GM18909 (cell line): Measurements from ENCODE around the gene SH2D3A.
A peak's percentile ranks its signal among the peaks of the same experiment; 100 is the strongest.
"Not testable (repeated sequence)": the region's sequence is repeated elsewhere in the genome, so short reads cannot be mapped to it uniquely, and the experiment has no call there.

Experiments used
- ATAC-seq: cut with Tn5 transposase; IDR thresholded peaks from one replicate; pipeline ENCODE4 v1.9.1; 2021; ENCODE audit warnings: mild to moderate bottlenecking; ENCODE audit not compliant: unreplicated experiment, poor library complexity

Gene SH2D3A

DNA sequence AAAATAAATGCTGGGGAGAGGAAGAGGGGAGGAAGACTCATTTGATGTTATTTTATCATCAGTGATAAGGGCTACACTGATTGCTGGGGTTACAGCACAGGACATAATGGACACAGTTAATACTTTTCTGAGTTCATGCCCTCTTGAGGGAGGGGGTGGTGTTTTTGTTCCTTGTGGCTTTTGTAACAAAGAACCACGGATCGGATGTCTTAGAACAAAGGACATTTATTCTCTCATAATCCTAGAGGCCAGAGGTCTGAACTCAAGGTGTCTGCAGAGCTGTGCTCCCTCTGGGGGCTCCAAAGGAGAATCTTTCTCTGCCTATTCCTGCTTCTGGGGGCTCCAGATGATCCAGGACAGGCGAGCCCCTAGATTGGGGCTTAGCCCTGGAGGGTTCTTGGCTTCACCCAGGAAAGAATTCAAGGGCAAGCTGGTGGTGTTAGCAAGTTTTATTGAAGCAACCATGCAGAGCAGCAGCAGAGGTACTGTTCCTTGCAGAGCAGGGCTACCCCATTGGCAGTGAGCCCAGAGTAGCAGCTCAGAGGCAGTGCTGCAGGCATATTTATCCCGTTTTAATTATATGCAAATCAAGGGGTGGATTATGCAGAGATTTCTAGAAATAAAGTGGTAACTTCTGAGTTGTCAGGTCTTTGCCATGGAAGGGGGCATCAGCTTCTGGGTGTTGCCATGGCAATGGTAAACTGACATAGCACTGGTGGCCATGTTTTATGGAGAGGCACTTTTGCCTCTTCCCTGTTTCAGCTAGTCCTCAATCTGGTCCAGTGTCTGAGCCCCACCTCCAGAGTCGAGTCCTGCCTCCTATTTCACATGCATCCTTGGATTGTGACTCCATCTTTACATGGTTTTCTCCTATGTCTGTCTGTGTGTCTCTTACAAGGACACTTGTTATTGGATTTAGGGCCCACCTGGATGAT, 23.2 kb upstream of the SH2D3A start:
- ATAC-seq, result no peak

DNA sequence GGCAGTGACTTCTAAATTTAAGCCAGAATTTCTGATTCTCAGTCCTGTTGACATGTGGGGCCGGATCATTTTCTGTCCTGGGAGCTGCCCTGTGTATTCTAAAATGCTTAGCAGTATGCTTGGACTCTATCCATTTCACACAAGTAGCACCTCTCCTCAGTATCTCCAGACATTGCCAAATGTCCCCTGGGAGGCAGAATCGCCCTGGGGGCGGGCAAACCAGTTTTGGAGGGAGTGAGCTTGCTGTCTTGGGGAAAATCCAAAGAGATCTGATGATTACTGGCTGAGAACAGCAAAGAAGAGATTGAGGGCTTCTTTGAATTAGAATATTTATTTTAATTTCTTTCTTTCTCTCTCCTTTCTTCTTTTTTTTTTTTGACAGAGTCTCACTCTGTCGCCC, 21.7 kb upstream of the SH2D3A start:
- ATAC-seq, result no peak

GRCh38 chr19:6787393-6787792, 20.2 kb upstream of the SH2D3A start:
- no peak for ATAC-seq

DNA sequence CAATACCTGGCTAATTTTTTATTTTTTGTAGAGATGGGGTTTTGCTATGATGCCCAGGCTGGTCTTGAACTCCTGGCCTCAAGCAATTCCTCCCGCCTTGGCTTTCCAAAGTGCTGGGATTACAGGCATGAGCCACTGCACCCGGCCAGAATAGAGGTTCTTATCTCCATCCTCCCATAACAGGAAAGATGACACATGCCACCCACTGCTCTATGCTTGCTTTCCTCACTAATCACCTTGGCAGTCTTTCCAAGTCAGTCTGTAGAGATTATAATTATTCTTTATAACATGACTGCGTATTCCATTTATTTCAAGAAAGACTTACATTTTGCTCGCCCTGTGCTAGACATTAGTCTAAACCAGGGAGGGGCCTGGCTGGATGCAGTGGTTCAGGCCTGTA, 12.0 kb upstream of the SH2D3A start:
- ATAC-seq, result no peak

DNA sequence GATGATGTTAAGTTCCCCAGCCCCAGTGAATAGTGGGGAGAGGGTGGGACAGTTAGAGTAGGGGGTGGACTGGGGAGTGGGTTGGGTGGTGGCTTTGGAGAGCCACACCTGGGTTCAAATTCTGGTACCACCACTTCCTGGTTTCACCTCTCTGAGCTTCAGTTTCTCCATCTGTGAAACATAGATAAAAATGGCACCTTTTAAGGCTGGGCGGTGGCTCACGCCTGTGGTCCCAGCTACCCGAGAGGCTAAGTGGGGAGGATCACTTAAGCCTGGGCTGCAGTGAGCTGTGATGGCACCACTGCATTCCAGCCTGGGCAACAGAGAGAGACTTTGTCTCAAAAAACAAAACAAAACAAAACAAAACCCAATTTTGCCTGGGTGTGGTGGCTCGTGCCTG, 11.2 kb upstream of the SH2D3A start:
- no peak for ATAC-seq

DNA sequence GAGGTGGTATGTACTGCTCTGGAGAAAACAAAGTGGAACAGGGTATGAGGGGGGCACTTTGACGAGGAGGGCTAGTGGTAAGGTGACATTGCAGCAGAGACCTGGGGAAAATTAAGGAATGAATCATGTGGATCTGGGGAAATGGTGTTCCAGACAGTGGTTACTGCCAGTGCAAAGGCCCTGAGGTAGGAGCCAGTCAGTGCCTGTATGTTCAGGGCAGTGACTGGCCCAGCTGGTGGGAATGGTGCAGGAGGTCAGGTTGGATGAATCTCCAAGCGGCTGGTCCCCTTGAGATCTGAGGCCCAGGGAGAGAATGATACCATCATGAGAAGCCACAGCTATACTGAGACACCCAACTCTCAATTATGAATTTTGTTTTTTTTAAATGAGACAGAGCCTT, 10.2 kb upstream of the SH2D3A start:
- ATAC-seq, result no peak

- ATAC-seq, result no peak
Observed at GRCh38 chr19:6776999-6777398, 9.8 kb upstream of the SH2D3A start.

- not testable (repeated sequence) for ATAC-seq
Observed at GRCh38 chr19:6776045-6776444, 8.8 kb upstream of the SH2D3A start.

GRCh38 chr19:6774821-6775707, 7.8 kb upstream of the SH2D3A start:
- ATAC-seq, result no peak

DNA sequence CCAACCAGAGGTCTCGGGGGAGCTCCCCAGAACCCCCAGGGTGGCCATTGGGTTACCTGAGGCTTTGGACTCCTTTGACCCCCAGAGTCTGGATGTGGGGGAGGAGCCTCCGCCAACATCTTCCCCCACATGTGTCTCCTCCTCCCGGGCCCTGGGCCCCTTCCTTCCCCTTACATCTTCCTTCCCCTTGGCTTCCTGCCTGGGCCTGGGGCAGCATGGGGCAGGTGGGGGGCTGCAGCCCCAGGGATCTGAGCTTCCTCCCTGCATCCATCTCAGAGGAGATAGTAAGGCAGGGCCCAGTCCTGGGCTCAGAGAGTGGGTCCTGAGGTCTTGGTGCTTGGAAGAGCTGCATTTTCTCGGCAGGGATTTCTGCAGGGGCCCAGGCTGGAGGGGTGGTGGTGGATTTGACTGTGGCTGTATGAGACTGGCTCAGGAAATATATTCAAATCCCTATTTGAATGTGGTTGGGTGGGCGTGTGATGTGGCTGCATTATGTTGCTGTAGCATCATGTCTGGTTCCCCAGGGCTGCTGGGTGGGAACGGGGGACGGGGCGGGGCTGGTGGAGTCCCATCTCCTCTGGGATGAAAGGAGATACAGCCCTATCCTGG, 6.2 kb upstream of the SH2D3A start:
- ATAC-seq, result peak; percentile 42

GRCh38 chr19:6772866-6773322, 5.7 kb upstream of the SH2D3A start:
- no peak for ATAC-seq

DNA sequence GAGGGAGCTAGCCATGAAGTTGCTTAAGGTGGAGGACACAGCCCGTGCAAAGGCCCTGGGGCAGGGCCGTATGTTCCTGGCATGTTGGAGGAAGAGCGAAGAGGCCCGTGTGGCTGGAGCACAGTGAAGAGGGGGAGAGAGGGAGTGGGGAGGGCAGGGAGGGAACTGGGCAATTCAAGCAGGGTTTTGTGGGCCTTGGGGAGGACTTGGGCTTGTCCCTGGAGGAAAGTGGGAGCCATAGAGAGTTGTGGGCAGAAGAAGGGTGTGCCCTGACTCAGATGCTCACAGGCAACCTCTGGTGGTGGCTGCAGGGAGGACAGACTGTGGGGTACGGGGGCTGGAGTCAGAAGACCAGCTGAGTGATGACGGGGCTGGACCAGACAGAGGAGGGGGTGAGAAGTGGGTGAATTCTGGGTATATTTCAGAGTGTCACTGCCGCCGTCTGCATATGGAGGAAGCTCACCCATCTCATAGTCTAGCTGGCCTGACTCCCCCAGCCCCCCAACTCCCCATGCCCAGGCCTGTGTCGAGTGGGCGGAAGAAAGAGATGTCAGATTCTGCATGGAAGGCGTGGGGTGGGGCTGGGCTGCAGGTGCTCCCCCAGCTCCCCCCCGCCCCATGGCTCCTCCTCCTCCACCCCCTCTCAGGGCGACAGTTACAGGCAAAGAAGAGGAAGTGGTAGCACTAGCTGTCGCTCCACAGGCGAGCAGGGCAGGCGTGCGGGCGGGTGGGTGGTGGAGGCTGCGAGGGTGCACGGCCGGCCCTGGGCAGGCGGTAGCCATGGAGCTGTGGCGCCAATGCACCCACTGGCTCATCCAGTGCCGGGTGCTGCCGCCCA, 5.0 kb upstream of the SH2D3A start, which contains the start of gene VAV1:
Gene VAV1 (plus strand): TSS at position 681 of the 838 bp plus-strand sequence. CDS start 100 bp downstream, at position 781.
- peak; percentile 52 for ATAC-seq

GRCh38 chr19:6771648-6772027, 4.4 kb upstream of the SH2D3A start:
- not testable (repeated sequence) for ATAC-seq

- ATAC-seq, result no peak
Observed at GRCh38 chr19:6769006-6769619, 1.9 kb upstream of the SH2D3A start.

- ATAC-seq, result no peak
Observed at GRCh38 chr19:6768236-6768785, 1.1 kb upstream of the SH2D3A start.

DNA sequence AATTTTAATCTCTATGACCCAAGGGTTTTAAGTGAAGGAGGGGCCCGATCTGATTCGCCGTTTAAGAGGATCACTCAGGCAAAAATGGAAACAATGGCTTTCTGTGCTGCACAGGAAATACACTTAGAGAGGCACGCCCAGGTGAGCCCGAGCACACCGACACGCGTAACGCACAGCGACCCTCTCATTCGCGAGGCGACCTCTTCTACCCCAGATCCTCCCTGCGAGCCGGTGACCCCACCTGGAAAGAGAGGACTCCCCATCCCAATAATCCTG, 216 bp downstream of the SH2D3A start:
- peak; percentile 16 for ATAC-seq

- no peak for ATAC-seq
Observed at GRCh38 chr19:6766357-6767080, 716 bp downstream of the SH2D3A start.

GRCh38 chr19:6765738-6766356, 1.4 kb downstream of the SH2D3A start:
- no peak for ATAC-seq
